H9 (cell line): ENCODE measurements around the gene ARMH1. TPM values are rescaled to one million over a fixed set of nuclear protein-coding genes. Genes with fewer than 3 reads are reported as not detected.

ENCODE experiments used
- DNase-seq: peaks from one replicate; pipeline ENCODE4 v3.0.0-alpha.2; 2017
- H2AFZ ChIP-seq: one replicate; pipeline ENCODE4 v1.6.1; 2013; ENCODE audit warnings: mild to moderate bottlenecking, low read length, control low read depth, moderate library complexity
- H2AK5ac ChIP-seq: 2 replicates; pipeline ENCODE4 v1.6.1; 2013; ENCODE audit warnings: low read length, control low read depth, mixed read lengths; ENCODE audit not compliant: insufficient read length
- H2BK120ac ChIP-seq: one replicate; pipeline ENCODE4 v1.6.1; 2013; ENCODE audit warnings: low read depth, mild to moderate bottlenecking, low read length, control low read depth, inconsistent platforms; ENCODE audit not compliant: poor library complexity, severe bottlenecking
- H2BK12ac ChIP-seq: 2 replicates; pipeline ENCODE4 v1.6.1; 2013; ENCODE audit warnings: low read length, control low read depth, mixed read lengths, low read depth; ENCODE audit not compliant: insufficient read length
- H2BK15ac ChIP-seq: 2 replicates; pipeline ENCODE4 v1.6.1; 2013; ENCODE audit warnings: low read depth, low read length, control low read depth
- H2BK20ac ChIP-seq: one replicate; pipeline ENCODE4 v1.6.1; 2013; ENCODE audit warnings: low read depth, mild to moderate bottlenecking, low read length, control low read depth, inconsistent platforms; ENCODE audit not compliant: poor library complexity, severe bottlenecking
- H2BK5ac ChIP-seq: 2 replicates; pipeline ENCODE4 v1.6.1; 2013; ENCODE audit warnings: low read length, control low read depth, mixed read lengths; ENCODE audit not compliant: insufficient read length
- H3K14ac ChIP-seq: 2 replicates; pipeline ENCODE4 v1.6.1; 2013; ENCODE audit warnings: low read length, control low read depth; ENCODE audit not compliant: insufficient read depth
- H3K18ac ChIP-seq: 2 replicates; pipeline ENCODE4 v1.6.1; 2013; ENCODE audit warnings: low read depth, mild to moderate bottlenecking, mixed read lengths, low read length, control low read depth; ENCODE audit not compliant: insufficient read length
- H3K23ac ChIP-seq: 2 replicates; pipeline ENCODE4 v1.6.1; 2013; ENCODE audit warnings: low read length, control low read depth, mixed read lengths, low read depth; ENCODE audit not compliant: insufficient read length
- H3K23me2 ChIP-seq: 2 replicates; pipeline ENCODE4 v1.6.1; 2013; ENCODE audit warnings: low read depth, mild to moderate bottlenecking, mixed read lengths, low read length, control low read depth; ENCODE audit not compliant: insufficient read length, poor library complexity, severe bottlenecking
- H3K27ac ChIP-seq: 2 replicates; pipeline ENCODE4 v1.5.1; 2013; ENCODE audit warnings: low read length, control low read depth, mixed read lengths, low read depth; ENCODE audit not compliant: insufficient read length
- H3K27me3 ChIP-seq: 2 replicates; pipeline ENCODE4 v1.6.1; 2013; ENCODE audit warnings: low read length, control low read depth, inconsistent platforms; ENCODE audit not compliant: insufficient read depth
- H3K4ac ChIP-seq: 2 replicates; pipeline ENCODE4 v1.6.1; 2013; ENCODE audit warnings: low read depth, mild to moderate bottlenecking, control low read depth, inconsistent platforms, low read length, moderate library complexity
- H3K4me1 ChIP-seq: 2 replicates; pipeline ENCODE4 v1.6.1; 2013; ENCODE audit warnings: low read length, control low read depth, inconsistent platforms; ENCODE audit not compliant: insufficient read depth
- H3K4me2 ChIP-seq: 2 replicates; pipeline ENCODE4 v1.6.1; 2013; ENCODE audit warnings: low read length, control low read depth, mixed read lengths; ENCODE audit not compliant: insufficient read length, insufficient read depth
- H3K56ac ChIP-seq: 2 replicates; pipeline ENCODE4 v1.6.1; 2013; ENCODE audit warnings: low read depth, mild to moderate bottlenecking, mixed read lengths, low read length, control low read depth; ENCODE audit not compliant: insufficient read length
- H3K79me1 ChIP-seq: 2 replicates; pipeline ENCODE4 v1.6.1; 2013; ENCODE audit warnings: low read depth, mild to moderate bottlenecking, moderate library complexity, low read length, control low read depth, inconsistent platforms; ENCODE audit not compliant: insufficient read depth, poor library complexity, severe bottlenecking
- H3K79me2 ChIP-seq: 2 replicates; pipeline ENCODE4 v1.6.1; 2013; ENCODE audit warnings: low read length, control low read depth, inconsistent platforms; ENCODE audit not compliant: insufficient read depth
- H3K9ac ChIP-seq: 2 replicates; pipeline ENCODE4 v1.6.1; 2013; ENCODE audit warnings: low read length, control low read depth, mixed read lengths; ENCODE audit not compliant: insufficient read length; ENCODE audit errors: extremely low read depth
- H3K9me3 ChIP-seq: one replicate; pipeline ENCODE4 v1.6.1; 2013; ENCODE audit warnings: low read depth, low read length, inconsistent platforms; ENCODE audit not compliant: control insufficient read depth
- H3T11ph ChIP-seq: one replicate; pipeline ENCODE4 v1.6.1; 2013; ENCODE audit warnings: mild to moderate bottlenecking, low read length, control low read depth, inconsistent platforms
- H4K20me1 ChIP-seq: one replicate; pipeline ENCODE4 v1.6.1; 2013; ENCODE audit not compliant: control insufficient read depth, insufficient read length, insufficient read depth
- H4K5ac ChIP-seq: 2 replicates; pipeline ENCODE4 v1.6.1; 2013; ENCODE audit warnings: low read depth, mild to moderate bottlenecking, mixed read lengths, low read length, control low read depth; ENCODE audit not compliant: insufficient read length
- H4K8ac ChIP-seq: replicated peaks from 2 replicates; pipeline ENCODE4 v1.6.1; 2013; ENCODE audit warnings: low read length, control low read depth, mixed read lengths, low read depth; ENCODE audit not compliant: insufficient read length
- H4K91ac ChIP-seq: 2 replicates; pipeline ENCODE4 v1.6.1; 2013; ENCODE audit warnings: low read depth, mild to moderate bottlenecking, moderate library complexity, mixed read lengths, low read length, control low read depth; ENCODE audit not compliant: insufficient read length
- H3K27ac Mint-ChIP-seq, 3 experiments: 2 replicates in 2 of 3; 3 replicates in 1 of 3; pipeline ENCODE4 v1.8.0; 2020 to 2021; ENCODE audit warnings: mixed read lengths in 3 of 3, mild to moderate bottlenecking in 1 of 3, moderate library complexity in 1 of 3
- H3K27me3 Mint-ChIP-seq: 2 replicates; pipeline ENCODE4 v1.8.0; 2021; ENCODE audit warnings: low read depth, mild to moderate bottlenecking, moderate library complexity, mixed read lengths
- H3K36me3 Mint-ChIP-seq, 3 experiments: 2 replicates in 2 of 3; 3 replicates in 1 of 3; pipeline ENCODE4 v1.8.0; 2020 to 2021; ENCODE audit warnings: low read depth in 3 of 3, mixed read lengths in 3 of 3; ENCODE audit not compliant: insufficient read depth in 1 of 3
- H3K4me1 Mint-ChIP-seq, 2 experiments: 2 replicates each; pipeline ENCODE4 v1.8.0; 2020; ENCODE audit warnings: mixed read lengths in 2 of 2
- H3K4me3 Mint-ChIP-seq, 2 experiments: 2 replicates in 1 of 2; 3 replicates in 1 of 2; pipeline ENCODE4 v1.8.0; 2020 to 2021; ENCODE audit warnings: mild to moderate bottlenecking in 2 of 2, mixed read lengths in 2 of 2, moderate library complexity in 1 of 2
- H3K9me3 Mint-ChIP-seq, 2 experiments: 2 replicates in 1 of 2; 3 replicates in 1 of 2; pipeline ENCODE4 v1.8.0; 2020; ENCODE audit warnings: mild to moderate bottlenecking in 2 of 2, mixed read lengths in 2 of 2, moderate library complexity in 1 of 2
- CTCF ChIP-seq: fragments of 200-600 bp; sonication (generic); conservative IDR thresholded peaks from 3 replicates; pipeline ENCODE4 v1.8.0; 2021; ENCODE audit warnings: antibody characterized with exemption, mild to moderate bottlenecking
- WGBS: extraction: QIAGEN DNeasy Blood & Tissue Kit; methylation state at CpG from one replicate; pipeline ENCODE4 v1.1.7; 2013; ENCODE audit warnings: missing lambda C conversion rate, low lambda C conversion rate, mixed read lengths; ENCODE audit not compliant: insufficient read length; ENCODE audit errors: extremely low coverage; 5-methylcytosine and 5-hydroxymethylcytosine counted together
- total RNA-seq: library from RNA; stranded (reverse); gene quantifications from 2 replicates; pipeline ENCODE4 v1.2.1, GENCODE V29; 2021

The ARMH1 gene
- total RNA-seq, 1 experiment from 2014 or later, result 1.0 TPM

- Histone ChIP-seq H3K14ac (no peak overlapping the region), H3K79me1 (no peaks in the 10 kb centered on the region), H2AK5ac (no peak overlapping the region), H2BK20ac (no peak overlapping the region), H3K9me3 (no peaks in the 10 kb centered on the region), H4K20me1 (no peaks in the 10 kb centered on the region), H2BK15ac (no peak overlapping the region), H3K18ac (no peak overlapping the region), H4K5ac (no peak overlapping the region), H4K91ac (no peak overlapping the region), H2BK120ac (no peak overlapping the region), H3K56ac (no peak overlapping the region), H3K23ac (no peak overlapping the region), H2BK12ac (no peak overlapping the region), H3K23me2 (peaks cover 2% of the 10 kb centered on the region), H3K9ac (no peak overlapping the region), H3T11ph (no peak overlapping the region), H4K8ac (no peak overlapping the region), H3K27ac (no peak overlapping the region), H3K4me2 (no peak overlapping the region), H2AFZ (no peak overlapping the region), H3K79me2 (no peaks in the 10 kb centered on the region), H3K4me1 (no peaks in the 10 kb centered on the region), H3K27me3 (no peaks in the 10 kb centered on the region), H3K4ac (no peak overlapping the region), H2BK5ac (no peak overlapping the region)
- H3K9me3 Mint-ChIP-seq, result peaks cover 2 to 9% of the 10 kb centered on the region in 2 experiments; a peak in 4 of 5 replicates
- DNase-seq, result no peak
- H3K4me1 Mint-ChIP-seq, result peaks cover 12 to 17% of the 10 kb centered on the region in 2 experiments
- H3K36me3 Mint-ChIP-seq, result no peaks in the 10 kb centered on the region
- WGBS, result no CpG with 5 or more reads among the region's 1 CpG
- no peak for TF ChIP-seq CTCF
- H3K27ac Mint-ChIP-seq, result no peak overlapping the region
- H3K27me3 Mint-ChIP-seq, result no peaks in the 10 kb centered on the region; the same call in 1 of the 2 replicates
- H3K4me3 Mint-ChIP-seq, result no peak overlapping the region
Measured at GRCh38 chr1:44733784-44734183, 59.3 kb downstream of the ARMH1 start.
